HCT116 (cell line): Measurements from ENCODE around the gene PPP1R27. TPM values are rescaled to one million over a fixed set of nuclear protein-coding genes. Genes with fewer than 3 reads are reported as not detected.

ENCODE experiments used
- ATAC-seq: fragments of 200-7000 bp; cut with Tn5 transposase; 2 replicates; pipeline ENCODE4 v1.9.1; 2020; ENCODE audit warnings: mild to moderate bottlenecking, moderate library complexity
- BruUV-seq: library from RNA; stranded (reverse); fragments of 400-500 nt; replicated peaks from 2 replicates; lab custom pipeline; 2021; lab: Mats Ljungman, UMichigan
- CTCF ChIA-PET: fragments of 300-600 bp; sonication (Branson Sonifier 250); formaldehyde crosslinking; loops from one replicate; lab custom pipeline; 2021; ENCODE audit warnings: antibody characterized with exemption; lab: Charles Lee
- POLR2A ChIA-PET: fragments of 300-600, 350-600 bp; sonication (Branson Sonifier 250); formaldehyde crosslinking; loops from one replicate; lab custom pipeline; 2021; ENCODE audit warnings: antibody characterized with exemption; lab: Charles Lee
- RAD21 ChIA-PET, 2 experiments: fragments of 300-600 bp; sonication (Branson Sonifier 250); formaldehyde crosslinking; loops; one replicate each; lab custom pipeline; 2023; ENCODE audit warnings: low total read pairs in 2 of 2; ENCODE audit not compliant: uncharacterized antibody in 2 of 2, unreplicated experiment in 2 of 2, low non-redundant PET in 1 of 2; lab: Charles Lee
- DNase-seq: peaks from one replicate; pipeline ENCODE4 v3.0.0-alpha.2; 2010; ENCODE audit warnings: low read depth, low spot score
- H2AFZ ChIP-seq: fragments of 200-600 bp; shearing (Covaris generic), sonication (generic); 2 replicates; pipeline ENCODE4 v1.6.1; 2017; ENCODE audit warnings: low read depth, mixed run types, mixed read lengths, antibody characterized with exemption, low read length; ENCODE audit not compliant: poor library complexity, severe bottlenecking
- H3K27ac ChIP-seq: 2 replicates; pipeline ENCODE4 v1.5.1; 2012; ENCODE audit warnings: low read depth, low read length
- H3K27me3 ChIP-seq: fragments of 200-600 bp; sonication (generic); 2 replicates; pipeline ENCODE4 v1.6.1; 2016; ENCODE audit warnings: mixed run types, low read length, mixed read lengths; ENCODE audit not compliant: insufficient read depth
- H3K36me3 ChIP-seq, 2 experiments: fragments of 200-500 bp in 1 of 2; fragments of 200-600 bp in 1 of 2; sonication (Bioruptor generic) in 1 of 2; sonication (generic) in 1 of 2; 2 replicates each; pipeline versions ENCODE4 v1.5.1 to v1.6.1; 2014 to 2016; ENCODE audit warnings: low read length in 2 of 2, inconsistent platforms in 1 of 2, mixed read lengths in 1 of 2, mixed run types in 1 of 2; ENCODE audit not compliant: insufficient read depth in 2 of 2, control insufficient read depth in 1 of 2
- H3K4me1 ChIP-seq, 2 experiments: fragments of 200-600 bp in 1 of 2; sonication (generic) in 1 of 2; 2 replicates each; pipeline versions ENCODE4 v1.5.1 to v1.6.1; 2012 to 2017; ENCODE audit warnings: low read length in 2 of 2, inconsistent platforms in 1 of 2, mild to moderate bottlenecking in 1 of 2, mixed read lengths in 1 of 2, mixed run types in 1 of 2, moderate library complexity in 1 of 2; ENCODE audit not compliant: insufficient read depth in 2 of 2, control insufficient read depth in 1 of 2
- H3K4me2 ChIP-seq: fragments of 200-600 bp; sonication (generic); 2 replicates; pipeline ENCODE4 v1.6.1; 2017; ENCODE audit warnings: mixed run types, low read length, mixed read lengths
- H3K4me3 ChIP-seq, 2 experiments: fragments of 200-600 bp in 1 of 2; sonication (generic) in 1 of 2; replicated peaks in 1 of 2; 2 replicates each; pipeline ENCODE4 v1.5.1; 2011 to 2016; ENCODE audit warnings: low read length in 2 of 2, control low read depth in 1 of 2, low read depth in 1 of 2, mild to moderate bottlenecking in 1 of 2, mixed read lengths in 1 of 2, mixed run types in 1 of 2
- H3K79me2 ChIP-seq: fragments of 200-600 bp; sonication (generic); 2 replicates; pipeline ENCODE4 v1.6.1; 2017; ENCODE audit warnings: mild to moderate bottlenecking, mixed run types, low read length, moderate library complexity, mixed read lengths; ENCODE audit not compliant: insufficient read depth
- H3K9ac ChIP-seq: fragments of 200-600 bp; sonication (generic); 2 replicates; pipeline ENCODE4 v1.6.1; 2016; ENCODE audit warnings: low read length, mixed read lengths
- H3K9me2 ChIP-seq: fragments of 200-600 bp; sonication (generic), shearing (Covaris generic); 2 replicates; pipeline ENCODE4 v1.6.1; 2017; ENCODE audit warnings: mixed run types, mild to moderate bottlenecking, moderate library complexity; ENCODE audit not compliant: insufficient read depth
- H3K9me3 ChIP-seq, 2 experiments: fragments of 200-500 bp in 1 of 2; fragments of 200-600 bp in 1 of 2; sonication (Bioruptor generic) in 1 of 2; sonication (generic) in 1 of 2; 2 replicates each; pipeline ENCODE4 v1.6.1; 2014 to 2017; ENCODE audit warnings: low read length in 2 of 2, mixed read lengths in 2 of 2, inconsistent platforms in 1 of 2, low read depth in 1 of 2, mild to moderate bottlenecking in 1 of 2, mixed run types in 1 of 2, moderate library complexity in 1 of 2; ENCODE audit not compliant: control insufficient read depth in 1 of 2, insufficient read depth in 1 of 2
- H4K20me1 ChIP-seq: fragments of 200-600 bp; sonication (generic), shearing (Covaris generic); 2 replicates; pipeline ENCODE4 v1.6.1; 2017; ENCODE audit warnings: mixed run types, mild to moderate bottlenecking, moderate library complexity; ENCODE audit not compliant: insufficient read depth
- CEBPB ChIP-seq: IDR thresholded peaks from 2 replicates; pipeline ENCODE4 v1.6.1; 2012; ENCODE audit warnings: low read depth
- EGR1 ChIP-seq: IDR thresholded peaks from 2 replicates; pipeline ENCODE4 v1.6.1; 2012; ENCODE audit warnings: low read depth
- EZH2 ChIP-seq: fragments of 200-600 bp; sonication (generic); IDR thresholded peaks from 2 replicates; pipeline ENCODE4 v1.6.1; 2017; ENCODE audit warnings: antibody characterized with exemption, mixed run types
- FOSL1 ChIP-seq: IDR thresholded peaks from 2 replicates; pipeline ENCODE4 v1.6.1; 2012; ENCODE audit warnings: low read depth
- JUND ChIP-seq: IDR thresholded peaks from 2 replicates; pipeline ENCODE4 v1.6.1; 2012
- POLR2A ChIP-seq: IDR thresholded peaks from 2 replicates; pipeline ENCODE4 v1.7.0; 2011; ENCODE audit warnings: borderline replicate concordance; ENCODE audit not compliant: insufficient read depth, insufficient read length; ENCODE audit errors: extremely low read depth
- REST ChIP-seq: IDR thresholded peaks from 2 replicates; pipeline ENCODE4 v1.6.1; 2012; ENCODE audit warnings: low read depth
- SRF ChIP-seq: IDR thresholded peaks from 2 replicates; pipeline ENCODE4 v1.6.1; 2012; ENCODE audit warnings: low read depth
- intact Hi-C: fragments of 100-400 bp; cut with micrococcal nuclease; formaldehyde crosslinking; loops from 2 replicates; pipeline ENCODE4 v1.10.0; 2022
- total RNA-seq: library from RNA; stranded (reverse); gene quantifications from one replicate; pipeline ENCODE4 v1.2.1, GENCODE V29; 2021; ENCODE audit not compliant: unreplicated experiment

PPP1R27 gene
- total RNA-seq, 1 experiment from 2014 or later, result not detected

GRCh38 chr17:81823820-81824550 lies 10.9 kb downstream of the PPP1R27 start:
- Histone ChIP-seq H3K4me2 (no peak overlapping the region), H3K79me2 (no peaks in the 10 kb centered on the region), H3K27me3 (no peaks in the 10 kb centered on the region), H2AFZ (no peak overlapping the region), H3K27ac (no peak overlapping the region), H3K4me1 (peaks cover 21 to 24% of the 10 kb centered on the region in 2 experiments), H3K36me3 (no peaks in the 10 kb centered on the region), H3K9me2 (no peaks in the 10 kb centered on the region), H3K9me3 (no peaks in the 10 kb centered on the region), H3K4me3 (no peak overlapping the region), H4K20me1 (no peaks in the 10 kb centered on the region), H3K9ac (no peak overlapping the region)
- RAD21 ChIA-PET, result no interaction called here
- BruUV-seq, result no TSS peak
- POLR2A ChIA-PET, result interaction anchor here (1.2 kb wide), 1 partner anchor 9 kb away, joined by 3 read pairs; the partner anchor contains the start of gene MCRIP1
- TF ChIP-seq FOSL1, result no peak
- no peak for TF ChIP-seq EGR1
- TF ChIP-seq SRF, result no peak
- no peak for TF ChIP-seq JUND
- TF ChIP-seq POLR2A, result no peak
- TF ChIP-seq CEBPB, result no peak
- TF ChIP-seq REST, result no peak
- no peak for TF ChIP-seq EZH2
- no peak for ATAC-seq
- CTCF ChIA-PET, result no interaction called here
- no peak for DNase-seq
- intact Hi-C loops, result no loop called here
